Osteoblast (primary cell): ENCODE data around the gene NAB1. TPM values are rescaled to one million over a fixed set of nuclear protein-coding genes. Genes with fewer than 3 reads are reported as not detected.

ENCODE experiments used
- DNase-seq: peaks from one replicate; pipeline ENCODE4 v3.0.0; 2011; ENCODE audit warnings: low spot score, mixed read lengths; ENCODE audit not compliant: insufficient read length; ENCODE audit errors: missing footprints
- H2AFZ ChIP-seq: 2 replicates; pipeline ENCODE4 v1.6.0; 2011; ENCODE audit warnings: mild to moderate bottlenecking, low read length
- H3K27ac ChIP-seq: 2 replicates; pipeline ENCODE4 v1.5.1; 2011; ENCODE audit warnings: mild to moderate bottlenecking, low read depth, low read length, moderate library complexity
- H3K27me3 ChIP-seq: 2 replicates; pipeline ENCODE4 v1.6.0; 2012; ENCODE audit warnings: mild to moderate bottlenecking, control low read depth, inconsistent platforms, low read length, moderate library complexity; ENCODE audit not compliant: insufficient read depth
- H3K36me3 ChIP-seq: 2 replicates; pipeline ENCODE4 v1.5.1; 2011; ENCODE audit warnings: mild to moderate bottlenecking, low read length, control low read depth, moderate library complexity; ENCODE audit not compliant: insufficient read depth
- H3K4me1 ChIP-seq: 2 replicates; pipeline ENCODE4 v1.5.1; 2011; ENCODE audit warnings: mild to moderate bottlenecking, low read length, control low read depth, moderate library complexity; ENCODE audit not compliant: insufficient read depth
- H3K4me2 ChIP-seq: 2 replicates; pipeline ENCODE4 v1.6.0; 2011; ENCODE audit warnings: mild to moderate bottlenecking, low read length; ENCODE audit not compliant: insufficient read depth
- H3K4me3 ChIP-seq: fragments of 200-600 bp; sonication (generic); 3 replicates; pipeline ENCODE4 v1.5.1; 2012; ENCODE audit warnings: mild to moderate bottlenecking, low read length, inconsistent platforms; ENCODE audit not compliant: insufficient read depth
- H3K79me2 ChIP-seq: 2 replicates; pipeline ENCODE4 v1.6.0; 2012; ENCODE audit warnings: mild to moderate bottlenecking, low read length, control low read depth, inconsistent platforms; ENCODE audit not compliant: insufficient read depth
- H3K9me3 ChIP-seq: 2 replicates; pipeline ENCODE4 v1.5.1; 2011; ENCODE audit warnings: low read depth, low read length, control low read depth
- H4K20me1 ChIP-seq: 2 replicates; pipeline ENCODE4 v1.6.0; 2012; ENCODE audit warnings: mild to moderate bottlenecking, low read length, control low read depth; ENCODE audit not compliant: insufficient read depth
- CTCF ChIP-seq: IDR thresholded peaks from 2 replicates; pipeline ENCODE4 v1.5.1; 2011; ENCODE audit warnings: mild to moderate bottlenecking, low read depth, low read length, moderate library complexity; ENCODE audit errors: extremely low read depth
- total RNA-seq: library from RNA; depleted of rRNA; stranded (reverse); fragments of >200 nt; gene quantifications from 2 replicates; pipeline ENCODE4 v1.2.3, GENCODE V29; 2012

NAB1 gene
- total RNA-seq, 1 donor, result 44.2 TPM

- no peak for DNase-seq
- Histone ChIP-seq H4K20me1 (no peaks in the 10 kb centered on the region), H3K9me3 (no peaks in the 10 kb centered on the region), H2AFZ (no peak overlapping the region), H3K27me3 (no peaks in the 10 kb centered on the region), H3K4me1 (peaks cover 21% of the 10 kb centered on the region), H3K27ac (no peak overlapping the region), H3K4me3 (no peak overlapping the region), H3K4me2 (no peak overlapping the region), H3K36me3 (no peaks in the 10 kb centered on the region), H3K79me2 (peaks cover 19% of the 10 kb centered on the region)
- no peak for TF ChIP-seq CTCF
Measured at GRCh38 chr2:190682168-190682567, 33.3 kb downstream of the NAB1 start.

DNA sequence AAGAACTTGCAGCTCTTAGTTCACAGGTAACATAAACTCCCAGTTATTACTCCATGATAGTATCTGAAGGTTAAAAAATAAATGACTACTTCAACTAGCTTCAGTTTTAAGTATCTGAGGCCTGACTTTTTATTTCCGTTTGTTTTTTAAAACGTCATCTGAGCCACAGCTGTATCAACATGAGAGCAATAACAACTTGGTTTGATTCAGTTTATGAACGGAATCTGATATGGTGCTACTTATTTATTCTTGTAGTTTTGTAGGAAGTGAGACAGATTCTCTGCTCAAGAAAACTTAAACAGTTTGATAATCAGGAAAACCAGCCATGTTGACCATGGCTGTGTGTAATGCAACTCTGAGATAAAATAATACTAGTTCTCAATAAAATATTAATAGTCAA lies 34.9 kb downstream of the NAB1 start:
- Histone ChIP-seq H3K27ac (peak overlapping the region; percentile 22), H3K79me2 (peaks cover 19% of the 10 kb centered on the region), H4K20me1 (no peaks in the 10 kb centered on the region), H2AFZ (no peak overlapping the region), H3K4me2 (no peak overlapping the region), H3K27me3 (no peaks in the 10 kb centered on the region), H3K9me3 (no peaks in the 10 kb centered on the region), H3K4me3 (no peak overlapping the region), H3K36me3 (no peaks in the 10 kb centered on the region), H3K4me1 (peaks cover 10% of the 10 kb centered on the region)
- no peak for DNase-seq
- TF ChIP-seq CTCF, result no peak

DNA sequence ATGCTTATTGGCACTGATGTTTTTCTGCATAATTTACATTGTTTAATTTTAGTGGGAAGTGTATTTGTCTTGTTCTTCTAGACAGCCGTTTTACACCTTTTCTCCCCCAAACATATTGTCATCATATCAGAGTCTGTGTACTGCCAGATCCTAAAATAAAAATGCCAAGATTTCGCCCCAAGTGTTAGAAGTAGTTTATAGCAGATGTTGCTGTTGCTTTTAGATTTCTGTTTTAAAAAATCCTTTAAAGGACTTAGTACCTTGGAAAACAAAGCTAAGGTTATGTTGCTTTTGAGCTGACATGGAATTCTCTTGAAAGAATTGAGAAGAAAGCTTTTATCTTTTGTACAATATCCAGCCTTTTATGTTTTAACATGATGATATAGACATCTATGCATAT lies 36.0 kb downstream of the NAB1 start:
- peaks cover 10% of the 10 kb centered on the region for H3K4me1 ChIP-seq
- TF ChIP-seq CTCF, result no peak
- H3K36me3 ChIP-seq, result no peaks in the 10 kb centered on the region
- no peak overlapping the region for H2AFZ ChIP-seq
- H3K79me2 ChIP-seq, result peaks cover 14% of the 10 kb centered on the region
- H3K27me3 ChIP-seq, result no peaks in the 10 kb centered on the region
- H3K9me3 ChIP-seq, result no peaks in the 10 kb centered on the region
- no peaks in the 10 kb centered on the region for H4K20me1 ChIP-seq
- H3K4me3 ChIP-seq, result no peak overlapping the region
- H3K27ac ChIP-seq, result no peak overlapping the region
- DNase-seq, result no peak
- no peak overlapping the region for H3K4me2 ChIP-seq

DNA sequence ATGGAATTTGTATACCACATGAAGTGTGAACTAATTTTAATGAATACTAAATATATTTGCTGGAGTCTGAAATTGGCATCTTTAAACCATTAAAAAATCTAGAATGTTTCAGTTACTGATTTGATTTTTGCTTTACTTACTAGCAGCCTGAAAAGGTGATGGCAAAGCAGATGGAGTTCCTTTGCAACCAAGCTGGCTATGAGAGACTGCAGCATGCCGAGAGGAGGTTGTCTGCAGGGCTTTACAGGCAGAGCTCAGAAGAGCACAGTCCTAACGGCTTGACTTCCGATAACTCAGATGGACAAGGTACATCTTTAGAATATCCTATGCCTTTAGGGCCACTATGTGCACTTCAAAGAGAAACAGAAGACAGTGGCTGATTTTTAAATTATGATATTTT lies 36.5 kb downstream of the NAB1 start:
- Histone ChIP-seq H3K4me2 (no peak overlapping the region), H4K20me1 (no peaks in the 10 kb centered on the region), H3K9me3 (no peaks in the 10 kb centered on the region), H3K79me2 (peaks cover 10% of the 10 kb centered on the region), H3K4me3 (no peak overlapping the region), H3K27me3 (no peaks in the 10 kb centered on the region), H2AFZ (no peak overlapping the region), H3K36me3 (peaks cover under 1% of the 10 kb centered on the region), H3K4me1 (peaks cover 10% of the 10 kb centered on the region), H3K27ac (no peak overlapping the region)
- DNase-seq, result no peak
- TF ChIP-seq CTCF, result no peak
